SK-N-MC (cell line): ENCODE results near the gene MYB.

Experiments
- EZH2 ChIP-seq: fragments of 200-600 bp; sonication (generic); IDR thresholded peaks from one replicate; pipeline ENCODE4 v1.6.1; 2017; ENCODE audit warnings: antibody characterized with exemption
- POLR2AphosphoS5 ChIP-seq: IDR thresholded peaks from 2 replicates; pipeline ENCODE4 v1.6.1; 2012; ENCODE audit warnings: mild to moderate bottlenecking, low read depth, low read length, borderline replicate concordance

DNA sequence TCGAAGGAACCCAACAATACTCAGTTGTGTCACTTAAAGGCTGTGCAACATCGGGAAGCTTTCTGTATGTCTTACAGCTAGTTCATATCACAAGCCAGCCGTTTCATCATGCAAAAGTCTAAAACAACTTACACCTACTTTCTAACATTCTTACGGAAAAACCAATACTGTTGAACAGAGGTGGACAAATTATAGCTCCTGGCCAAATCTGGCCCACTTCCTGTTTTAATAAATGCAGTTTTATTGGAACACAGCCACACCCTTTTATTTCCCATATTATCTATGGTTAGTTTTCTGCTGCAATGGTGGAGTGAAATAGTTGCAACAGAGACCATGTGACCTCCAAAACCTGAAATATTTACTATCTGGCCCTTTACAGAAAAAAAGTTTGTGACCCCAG lies 46.6 kb downstream of the MYB start:
- TF ChIP-seq POLR2AphosphoS5 (no peak), EZH2 (no peak)
